Heart left ventricle (tissue), 13 donors: ENCODE data around the gene NUP42.
"Not testable (repeated sequence)": the region's sequence is repeated elsewhere in the genome, so short reads cannot be mapped to it uniquely, and the experiment has no call there.

Experiments
- POLR2A ChIP-seq, 2 donors: fragments of 450-650 bp; IDR thresholded peaks; one replicate each; pipeline ENCODE4 v1.6.1; 2017; ENCODE audit warnings: antibody characterized with exemption in 2 of 2, mild to moderate bottlenecking in 2 of 2, moderate library complexity in 2 of 2
- TF ChIP-seq, protein P1 (sequence below), 12 donors: fragments of 200-600 bp; sonication (generic) in 4 of 12; IDR thresholded peaks; one replicate each; pipeline versions ENCODE4 v1.5.0 to v1.8.0; 2018 to 2022; ENCODE audit warnings: antibody characterized with exemption in 12 of 12, mild to moderate bottlenecking in 5 of 12
- donor health status: ischemic (EF 13 %, LVEDD 7.1; RV severe dilation, severe dysfunction).
- donor health status: DM: no; HTN: yes; CAD: no.
- donor health status: DM: no; HTN: no; CAD: no.
- donor health status: ischemic (EF 25% LVEDD 6.9; RV normal size, moderate dysfunction).
- donor health status: ischemic (EF 25% LVEDD 5.7; RV mildly dilated, moderate dysfunction).
- donor health status: ischemic (EF 35%, LVEDD 5.7; RV mildly dilated, moderate dysfunction).
- donor health status: nonischemic (EF 11% LVEDD 7.7; RV severe dilation, severe dysfunction).
- donor health status: DM: yes; HTN: yes; CAD: no.
- donor health status: PGD.
- donor health status: ischemic (EF 29% LVEDD 5.4; RV normal size, mild dysfunction).
- donor health status: nonischemic (EF 23%, LVEDD 6.1; RV moderate dilation, normal function).

DNA sequence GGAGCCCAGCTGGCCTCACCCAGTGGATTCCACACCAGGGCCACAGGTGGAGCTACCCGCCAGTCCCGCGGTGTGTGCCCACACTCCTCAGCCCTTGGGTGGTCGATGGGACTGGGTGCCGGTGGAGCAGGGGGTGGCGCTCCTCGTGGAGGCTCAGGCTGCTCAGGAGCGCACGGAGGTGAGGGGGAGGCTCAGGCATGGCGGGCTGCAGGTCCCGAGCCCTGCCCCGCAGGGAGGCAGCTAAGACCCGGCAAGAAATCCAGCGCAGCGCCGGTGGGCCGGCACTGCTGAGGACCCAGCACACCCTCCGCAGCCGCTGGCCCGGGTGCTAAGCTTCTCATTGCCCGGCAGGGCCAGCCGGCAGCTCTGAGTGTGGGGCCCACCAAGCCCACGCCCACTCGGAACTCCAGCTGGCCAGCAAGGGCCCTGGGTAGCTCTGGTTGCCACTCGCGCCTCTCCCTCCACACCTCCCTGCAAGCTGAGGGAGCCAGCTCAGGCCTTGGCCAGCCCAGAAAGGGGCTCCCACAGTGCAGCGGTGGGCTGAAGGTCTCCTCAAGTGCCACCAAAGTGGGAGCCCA, 11.9 kb downstream of the NUP42 start:
- TF ChIP-seq, protein P1, sequence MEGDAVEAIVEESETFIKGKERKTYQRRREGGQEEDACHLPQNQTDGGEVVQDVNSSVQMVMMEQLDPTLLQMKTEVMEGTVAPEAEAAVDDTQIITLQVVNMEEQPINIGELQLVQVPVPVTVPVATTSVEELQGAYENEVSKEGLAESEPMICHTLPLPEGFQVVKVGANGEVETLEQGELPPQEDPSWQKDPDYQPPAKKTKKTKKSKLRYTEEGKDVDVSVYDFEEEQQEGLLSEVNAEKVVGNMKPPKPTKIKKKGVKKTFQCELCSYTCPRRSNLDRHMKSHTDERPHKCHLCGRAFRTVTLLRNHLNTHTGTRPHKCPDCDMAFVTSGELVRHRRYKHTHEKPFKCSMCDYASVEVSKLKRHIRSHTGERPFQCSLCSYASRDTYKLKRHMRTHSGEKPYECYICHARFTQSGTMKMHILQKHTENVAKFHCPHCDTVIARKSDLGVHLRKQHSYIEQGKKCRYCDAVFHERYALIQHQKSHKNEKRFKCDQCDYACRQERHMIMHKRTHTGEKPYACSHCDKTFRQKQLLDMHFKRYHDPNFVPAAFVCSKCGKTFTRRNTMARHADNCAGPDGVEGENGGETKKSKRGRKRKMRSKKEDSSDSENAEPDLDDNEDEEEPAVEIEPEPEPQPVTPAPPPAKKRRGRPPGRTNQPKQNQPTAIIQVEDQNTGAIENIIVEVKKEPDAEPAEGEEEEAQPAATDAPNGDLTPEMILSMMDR (IDR thresholded peaks at IDR 0.05), result not testable (repeated sequence)
- TF ChIP-seq POLR2A (IDR thresholded peaks at IDR 0.05), result not testable (repeated sequence)
